ENCODE data around the gene PRKG1.

DNA sequence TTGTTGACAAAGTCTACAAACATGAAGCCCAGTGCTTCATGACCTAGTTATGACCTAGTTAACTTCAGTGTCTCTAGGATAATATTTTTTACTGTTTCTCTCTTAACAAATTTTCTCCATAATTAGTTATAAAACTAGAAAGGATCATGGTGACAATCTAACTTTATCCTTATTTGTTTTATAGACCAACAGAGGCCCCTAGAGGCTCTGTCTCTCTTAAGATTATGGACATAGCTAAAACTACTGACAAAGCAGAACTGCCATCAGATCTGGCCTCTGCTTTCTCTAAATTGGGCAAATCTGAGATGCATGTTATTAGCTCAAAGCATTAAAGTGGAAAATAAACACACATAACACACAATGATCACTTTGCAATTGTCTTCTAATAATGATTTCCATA lies 449.2 kb downstream of the PRKG1 start:
- TF ChIP-seq EZH2 (IDR thresholded peaks at IDR 0.05; ENCODE audit: insufficient read depth, poor library complexity, severe bottlenecking) (no peak), EZH2phosphoT487 (IDR thresholded peaks at IDR 0.05; ENCODE audit: insufficient read depth, low read depth) (no peak)

Data from GM23248 (cell line).